H1 (cell line): ENCODE measurements around the gene IFI27L1. TPM values are rescaled to one million over a fixed set of nuclear protein-coding genes. Genes with fewer than 3 reads are reported as not detected.

ENCODE experiments used
- CTCF ChIA-PET: fragments of 300-600 bp; sonication (Branson Sonifier 250); formaldehyde crosslinking; loops from one replicate; lab custom pipeline; 2021; ENCODE audit not compliant: partially characterized antibody; lab: Charles Lee
- POLR2A ChIA-PET: fragments of 300-600 bp; sonication (Branson Sonifier 250); formaldehyde crosslinking; loops from one replicate; lab custom pipeline; 2021; ENCODE audit warnings: inconsistent platforms; ENCODE audit not compliant: partially characterized antibody; lab: Charles Lee
- DNase-seq, 2 experiments: peaks; one replicate each; pipeline versions ENCODE4 v3.0.0 to v3.0.0-alpha.2; 2010 to 2022; ENCODE audit warnings: low spot score in 2 of 2, low read depth in 1 of 2, mixed read lengths in 1 of 2
- FAIRE-seq: peaks from 2 replicates; lab custom pipeline; 2011; peaks lifted over from hg19 to GRCh38; lab: Jason Lieb, UNC
- H2AFZ ChIP-seq: 2 replicates; pipeline ENCODE4 v1.8.1; 2012; ENCODE audit warnings: low read length, inconsistent platforms
- H2AK5ac ChIP-seq: 2 replicates; pipeline ENCODE4 v1.6.1; 2013; ENCODE audit warnings: low read depth, low read length
- H2BK120ac ChIP-seq: replicated peaks from 2 replicates; pipeline ENCODE3; 2013; ENCODE audit warnings: low read depth, low read length, inconsistent platforms
- H2BK12ac ChIP-seq: 2 replicates; pipeline ENCODE4 v1.6.1; 2013; ENCODE audit warnings: low read depth, low read length
- H2BK15ac ChIP-seq: 2 replicates; pipeline ENCODE4 v1.6.1; 2013; ENCODE audit warnings: low read length
- H2BK20ac ChIP-seq: 2 replicates; pipeline ENCODE4 v1.6.1; 2013; ENCODE audit warnings: low read length
- H2BK5ac ChIP-seq: 2 replicates; pipeline ENCODE4 v1.6.1; 2013; ENCODE audit warnings: low read depth, low read length
- H3K14ac ChIP-seq: 2 replicates; pipeline ENCODE4 v1.6.1; 2013; ENCODE audit warnings: inconsistent platforms; ENCODE audit not compliant: insufficient read length
- H3K18ac ChIP-seq: 2 replicates; pipeline ENCODE4 v1.6.1; 2013; ENCODE audit warnings: low read length; ENCODE audit errors: extremely low read depth
- H3K23ac ChIP-seq: 2 replicates; pipeline ENCODE4 v1.6.1; 2013; ENCODE audit warnings: inconsistent platforms; ENCODE audit not compliant: insufficient read length
- H3K23me2 ChIP-seq: 2 replicates; pipeline ENCODE4 v1.6.1; 2013; ENCODE audit warnings: low read depth, low read length
- H3K27ac ChIP-seq: 2 replicates; pipeline ENCODE4 v1.6.1; 2011; ENCODE audit warnings: low read depth, low read length, inconsistent platforms
- H3K27me3 ChIP-seq, 4 experiments: replicated peaks in 1 of 4; 1 replicate in 1 of 4; 2 replicates in 3 of 4; pipeline versions ENCODE4 v1.6.1 to v1.8.1; 2011 to 2013; ENCODE audit warnings: low read length in 3 of 4, mild to moderate bottlenecking in 3 of 4, inconsistent platforms in 2 of 4, mixed read lengths in 2 of 4, moderate library complexity in 1 of 4; ENCODE audit not compliant: control insufficient read depth in 3 of 4, insufficient read depth in 3 of 4; ENCODE audit errors: extremely low read depth in 1 of 4
- H3K36me3 ChIP-seq, 4 experiments: 2 replicates each; pipeline versions ENCODE4 v1.6.1 to v1.8.1; 2011 to 2013; ENCODE audit warnings: mild to moderate bottlenecking in 4 of 4, low read length in 3 of 4, moderate library complexity in 2 of 4, control low read depth in 1 of 4, inconsistent platforms in 1 of 4; ENCODE audit not compliant: insufficient read depth in 4 of 4, control insufficient read depth in 2 of 4
- H3K4ac ChIP-seq: replicated peaks from 2 replicates; pipeline ENCODE3; 2013; ENCODE audit warnings: low read length, low read depth, mixed read lengths, inconsistent platforms; ENCODE audit not compliant: insufficient read length
- H3K4me1 ChIP-seq, 4 experiments: replicated peaks in 1 of 4; 1 replicate in 1 of 4; 2 replicates in 3 of 4; pipeline versions ENCODE4 v1.6.1 to v1.8.1; 2011 to 2013; ENCODE audit warnings: low read length in 3 of 4, inconsistent platforms in 2 of 4, mixed read lengths in 1 of 4; ENCODE audit not compliant: insufficient read depth in 4 of 4, control insufficient read depth in 3 of 4
- H3K4me2 ChIP-seq, 2 experiments: 2 replicates each; pipeline versions ENCODE4 v1.6.1 to v1.8.1; 2011 to 2013; ENCODE audit warnings: low read depth in 2 of 2, low read length in 2 of 2, control low read depth in 1 of 2, inconsistent platforms in 1 of 2, mild to moderate bottlenecking in 1 of 2; ENCODE audit not compliant: insufficient read depth in 1 of 2
- H3K4me3 ChIP-seq, 4 experiments: fragments of 200-600, 300-600 bp in 1 of 4; sonication (generic), shearing (Covaris generic), sonication (Bioruptor Twin) in 1 of 4; 2 replicates each; pipeline versions ENCODE4 v1.5.1 to v1.8.1; 2011 to 2016; ENCODE audit warnings: low read length in 4 of 4, low read depth in 3 of 4, control low read depth in 2 of 4, inconsistent platforms in 2 of 4, mild to moderate bottlenecking in 2 of 4, mixed read lengths in 1 of 4, moderate library complexity in 1 of 4; ENCODE audit not compliant: insufficient read depth in 2 of 4; ENCODE audit errors: extremely low read depth in 1 of 4
- H3K56ac ChIP-seq: replicated peaks from 2 replicates; pipeline ENCODE3; 2013; ENCODE audit warnings: low read depth, mild to moderate bottlenecking, mixed read lengths, low read length, inconsistent platforms; ENCODE audit not compliant: insufficient read length
- H3K79me1 ChIP-seq: 2 replicates; pipeline ENCODE4 v1.6.1; 2013; ENCODE audit warnings: low read depth, low read length, control low read depth
- H3K79me2 ChIP-seq, 2 experiments: 2 replicates each; pipeline versions ENCODE4 v1.6.1 to v1.8.1; 2012 to 2013; ENCODE audit warnings: low read length in 2 of 2, mild to moderate bottlenecking in 2 of 2, inconsistent platforms in 1 of 2; ENCODE audit not compliant: insufficient read depth in 2 of 2, control insufficient read depth in 1 of 2
- H3K9ac ChIP-seq, 4 experiments: replicated peaks in 1 of 4; 1 replicate in 1 of 4; 2 replicates in 3 of 4; pipeline versions ENCODE4 v1.6.1 to v1.8.1; 2011 to 2013; ENCODE audit warnings: low read depth in 3 of 4, low read length in 3 of 4, control low read depth in 2 of 4, mild to moderate bottlenecking in 2 of 4, moderate library complexity in 2 of 4, inconsistent platforms in 1 of 4; ENCODE audit errors: extremely low read depth in 1 of 4
- H3K9me3 ChIP-seq, 2 experiments: 2 replicates each; pipeline versions ENCODE4 v1.6.1 to v1.8.1; 2012 to 2013; ENCODE audit warnings: mild to moderate bottlenecking in 2 of 2, moderate library complexity in 2 of 2, control low read depth in 1 of 2, inconsistent platforms in 1 of 2, low read depth in 1 of 2, low read length in 1 of 2, mixed read lengths in 1 of 2; ENCODE audit not compliant: insufficient read depth in 2 of 2
- H4K20me1 ChIP-seq, 2 experiments: replicated peaks in 1 of 2; 2 replicates each; pipeline versions ENCODE3 to v1.8.1; 2011 to 2013; ENCODE audit warnings: inconsistent platforms in 2 of 2, low read length in 2 of 2, mild to moderate bottlenecking in 1 of 2; ENCODE audit not compliant: insufficient read depth in 2 of 2, control insufficient read depth in 1 of 2
- H4K5ac ChIP-seq: 2 replicates; pipeline ENCODE4 v1.6.1; 2013; ENCODE audit warnings: low read length, low read depth, mixed read lengths, inconsistent platforms; ENCODE audit not compliant: insufficient read length
- H4K8ac ChIP-seq: 2 replicates; pipeline ENCODE4 v1.8.0; 2013; ENCODE audit warnings: mild to moderate bottlenecking, moderate library complexity, low read length, inconsistent platforms; ENCODE audit not compliant: insufficient read depth; ENCODE audit errors: extremely low read depth
- H4K91ac ChIP-seq: replicated peaks from 2 replicates; pipeline ENCODE3; 2013; ENCODE audit warnings: low read length, mixed read lengths, inconsistent platforms; ENCODE audit not compliant: insufficient read length
- ASH2L ChIP-seq: fragments of 200-600, 300-600 bp; sonication (generic); IDR thresholded peaks from one replicate; pipeline ENCODE4 v1.7.1; 2017; ENCODE audit warnings: low read length
- EGR1 ChIP-seq: IDR thresholded peaks from 2 replicates; pipeline ENCODE4 v1.6.1; 2011; ENCODE audit warnings: low read depth, low read length, borderline replicate concordance
- FOSL1 ChIP-seq: IDR thresholded peaks from 2 replicates; pipeline ENCODE4 v1.6.1; 2011; ENCODE audit warnings: mild to moderate bottlenecking, low read depth, low read length, moderate library complexity; ENCODE audit not compliant: insufficient read depth
- KDM1A ChIP-seq: fragments of 200-600, 300-600 bp; sonication (generic); IDR thresholded peaks from 2 replicates; pipeline ENCODE4 v1.7.1; 2016; ENCODE audit warnings: mild to moderate bottlenecking, low read length, borderline replicate concordance
- MAFK ChIP-seq: IDR thresholded peaks from 2 replicates; pipeline ENCODE4 v1.6.1; 2012; ENCODE audit warnings: low read depth, mild to moderate bottlenecking, improper control_type of control experiment, low read length
- NRF1 ChIP-seq: IDR thresholded peaks from 2 replicates; pipeline ENCODE4 v1.6.1; 2011; ENCODE audit warnings: mild to moderate bottlenecking, low read depth, low read length, improper control_type of control experiment
- PHF8 ChIP-seq: fragments of 200-600 bp; sonication (generic); conservative IDR thresholded peaks from 2 replicates; pipeline ENCODE4 v1.7.1; 2012; ENCODE audit warnings: low read depth, mild to moderate bottlenecking, inconsistent platforms, low read length, moderate library complexity
- SAP30 ChIP-seq: fragments of 300-600 bp; sonication (generic); IDR thresholded peaks from 2 replicates; pipeline ENCODE4 v1.7.1; 2012; ENCODE audit warnings: low read length, moderate library complexity, mild to moderate bottlenecking, inconsistent platforms; ENCODE audit not compliant: insufficient read depth, insufficient replicate concordance
- YY1 ChIP-seq: IDR thresholded peaks from 2 replicates; pipeline ENCODE4 v1.6.1; 2011; ENCODE audit warnings: low read depth, mild to moderate bottlenecking, low read length
- ZNF274 ChIP-seq: IDR thresholded peaks from 2 replicates; pipeline ENCODE4 v1.7.0; 2012; ENCODE audit warnings: low read length, borderline replicate concordance; ENCODE audit errors: extremely low read depth
- WGBS, 2 experiments: shearing (Covaris generic) in 1 of 2; methylation state at CpG; one replicate each; pipeline versions ENCODE4 v1.1.6 to v1.1.7; 2013 to 2015; ENCODE audit warnings: low lambda C conversion rate in 2 of 2, mixed read lengths in 2 of 2, inconsistent platforms in 1 of 2, low coverage in 1 of 2, missing lambda C conversion rate in 1 of 2; ENCODE audit not compliant: insufficient replicate concordance in 2 of 2, insufficient coverage in 1 of 2, insufficient read length in 1 of 2; ENCODE audit errors: extremely low coverage in 1 of 2, missing lambda C conversion rate in 1 of 2; 5-methylcytosine and 5-hydroxymethylcytosine counted together
- polyA plus RNA-seq, 7 experiments: library from polyadenylated mRNA; depleted of rRNA in 3 of 7; stranded (reverse) in 5 of 7; unstranded in 2 of 7; fragments of >200 nt in 5 of 7; fragments of 200-250 nt in 2 of 7; gene quantifications; 1 replicate in 5 of 7; 2 replicates in 1 of 7; 4 replicates in 1 of 7; pipeline versions ENCODE4 v1.2.1 to v1.2.3, GENCODE V29; 2011 to 2013; ENCODE audit warnings: missing spikeins in 2 of 7, mixed read lengths in 2 of 7
- total RNA-seq: library from RNA; stranded (reverse); fragmentation: NEBNext Ultra II Directional; extraction: Animal tissue kit (Norgen Biotek cat#: 25700); gene quantifications from 2 replicates; pipeline ENCODE4 v1.2.1, GENCODE V29; 2021
- TF ChIP-seq, protein P1 (sequence below): IDR thresholded peaks from 2 replicates; pipeline ENCODE4 v1.6.1; 2011; ENCODE audit warnings: low read depth, mild to moderate bottlenecking, low read length; ENCODE audit not compliant: insufficient read depth

The IFI27L1 gene
- total and polyA plus RNA-seq, 2 of the 8 experiments (the other 6 are each of a cell fraction or from before 2014, with no cell fraction given), result 21.2 to 30.5 TPM

DNA sequence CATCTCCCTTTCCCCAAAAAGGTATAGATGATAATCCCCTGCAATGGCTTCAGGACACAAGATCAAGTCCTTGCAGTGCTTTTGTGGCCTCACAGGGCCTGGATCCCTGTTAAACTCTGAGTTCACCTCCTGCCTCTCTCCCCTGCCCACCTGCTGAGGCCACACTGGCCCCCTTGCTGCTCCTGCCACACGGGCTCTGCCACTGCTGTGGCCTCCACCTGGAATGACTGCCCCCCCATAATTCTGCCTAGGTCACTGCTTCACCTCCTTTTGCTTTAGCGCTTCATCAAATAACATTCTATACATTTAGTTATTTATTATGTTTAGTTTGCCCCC lies 28.8 kb downstream of the IFI27L1 start:
- Histone ChIP-seq H3K18ac (no peak overlapping the region), H2BK120ac (no peak overlapping the region), H4K20me1 (no peaks in the 10 kb centered on the region), H3K9ac (no peak overlapping the region), H3K4me2 (no peak overlapping the region), H2BK12ac (no peak overlapping the region), H3K79me1 (no peaks in the 10 kb centered on the region), H2AFZ (no peak overlapping the region), H3K36me3 (no peaks in the 10 kb centered on the region), H4K5ac (no peak overlapping the region), H2BK5ac (no peak overlapping the region), H3K27ac (no peak overlapping the region), H3K4ac (no peak overlapping the region), H3K9me3 (no peaks in the 10 kb centered on the region), H3K14ac (no peak overlapping the region), H4K91ac (no peak overlapping the region), H3K4me3 (no peak overlapping the region), H3K23ac (no peak overlapping the region), H2BK20ac (no peak overlapping the region), H3K79me2 (no peaks in the 10 kb centered on the region), H3K23me2 (no peaks in the 10 kb centered on the region), H3K56ac (no peak overlapping the region), H4K8ac (no peak overlapping the region), H3K4me1 (peaks cover 0 to 5% (median under 1%) of the 10 kb centered on the region in 4 experiments; a peak in 2 of 7 replicates), H2BK15ac (no peak overlapping the region), H2AK5ac (no peak overlapping the region), H3K27me3 (no peaks in the 10 kb centered on the region)
- TF ChIP-seq ZNF274 (no peak), ASH2L (no peak), FOSL1 (no peak), PHF8 (no peak), EGR1 (no peak), KDM1A (no peak), MAFK (no peak), NRF1 (no peak), YY1 (no peak), SAP30 (no peak)
- TF ChIP-seq, protein P1, sequence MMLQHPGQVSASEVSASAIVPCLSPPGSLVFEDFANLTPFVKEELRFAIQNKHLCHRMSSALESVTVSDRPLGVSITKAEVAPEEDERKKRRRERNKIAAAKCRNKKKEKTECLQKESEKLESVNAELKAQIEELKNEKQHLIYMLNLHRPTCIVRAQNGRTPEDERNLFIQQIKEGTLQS, result no peak
- ChIA-PET CTCF (interaction anchor here (1.0 to 1.9 kb wide), 3 partner anchors 10 to 110 kb away, joined by 3 to 6 read pairs (median 4); no protein-coding TSS in a partner anchor), POLR2A (no interaction called here)
- FAIRE-seq (no peak), DNase-seq (no peak)
- 89% methylated on average over 2 of the region's 2 CpGs; no CpG with 5 or more reads in 1 of the 2 experiments for whole genome bisulfite sequencing, 2 experiments
